Transverse colon (tissue), 3 donors: ENCODE results near the gene CPNE6.

Experiments
- CTCF ChIP-seq, 5 experiments: fragments of 200-600 bp in 3 of 5; fragments of 450-650 bp in 2 of 5; sonication (generic) in 3 of 5; IDR thresholded peaks; 1 replicate in 2 of 5; 2 replicates in 3 of 5; pipeline ENCODE4 v1.5.1; 2016 to 2017; ENCODE audit warnings: antibody characterized with exemption in 5 of 5, inconsistent platforms in 3 of 5, mild to moderate bottlenecking in 2 of 5, moderate library complexity in 1 of 5
- EP300 ChIP-seq: sonication (generic); formaldehyde crosslinking; IDR thresholded peaks from one replicate; pipeline ENCODE4 v1.6.1; 2017; ENCODE audit warnings: antibody characterized with exemption, low read depth
- POLR2A ChIP-seq: fragments of 450-650 bp; IDR thresholded peaks from one replicate; pipeline ENCODE4 v1.6.1; 2016; ENCODE audit warnings: antibody characterized with exemption, mild to moderate bottlenecking, moderate library complexity

GRCh38 chr14:24084440-24084839 is 13.1 kb downstream of the CPNE6 start:
- TF ChIP-seq CTCF (IDR thresholded peaks at IDR 0.05) = no peak
- TF ChIP-seq POLR2A = no peak
- no peak for TF ChIP-seq EP300
